Right ventricle myocardium superior (tissue), 1 donor: ENCODE results near the gene ZDHHC20. TPM values are rescaled to one million over a fixed set of nuclear protein-coding genes. Genes with fewer than 3 reads are reported as not detected.
"Not testable (repeated sequence)": the region's sequence is repeated elsewhere in the genome, so short reads cannot be mapped to it uniquely, and the experiment has no call there.

ENCODE experiments used
- ATAC-seq: fragments of 200-7000 bp; cut with Tn5 transposase; one replicate; pipeline ENCODE4 v1.9.1; 2020; ENCODE audit warnings: mild to moderate bottlenecking; ENCODE audit not compliant: poor library complexity
- DNase-seq: peaks from one replicate; pipeline ENCODE4 v3.0.0-alpha.2; 2020
- intact Hi-C: fragments of 100-400 bp; cut with DNase I; formaldehyde crosslinking; loops from one replicate; pipeline ENCODE4 v1.11.2; 2022
- total RNA-seq: library from RNA; stranded (reverse); fragmentation: NEBNext Ultra II Directional; extraction: Animal tissue kit (Norgen Biotek cat#: 25700); gene quantifications from one replicate; pipeline ENCODE4 v1.2.1, GENCODE V29; 2021
- donor health status: DM: no; HTN: yes; CAD: no; lungs with severe emphysema.

ZDHHC20 gene
- total RNA-seq, 1 donor from 2014 or later = 12.6 TPM

- DNase-seq (no peak), ATAC-seq (no peak)
- intact Hi-C loops = no loop called here
Observed at GRCh38 chr13:21446656-21447055, 12.4 kb downstream of the ZDHHC20 start.

GRCh38 chr13:21445759-21446158, 13.3 kb downstream of the ZDHHC20 start:
- intact Hi-C loops = no loop called here
- DNase-seq = no peak

GRCh38 chr13:21443171-21443570, 15.9 kb downstream of the ZDHHC20 start:
- intact Hi-C loops = no loop called here
- no peak for ATAC-seq
- DNase-seq = no peak

More at GRCh38 chr13:21445759-21446158, 13.3 kb downstream of the ZDHHC20 start:
- no peak for ATAC-seq

- ATAC-seq = no peak
- intact Hi-C loops = no loop called here
Observed at GRCh38 chr13:21436582-21436981, 22.5 kb downstream of the ZDHHC20 start.

GRCh38 chr13:21435687-21436151, 23.4 kb downstream of the ZDHHC20 start:
- DNase-seq = peak; percentile 60
- peak; percentile 92 for ATAC-seq
- intact Hi-C loops = no loop called here

More at GRCh38 chr13:21436582-21436981, 22.5 kb downstream of the ZDHHC20 start:
- DNase-seq = no peak

- intact Hi-C loops = no loop called here
- ATAC-seq (no peak), DNase-seq (no peak)
Observed at GRCh38 chr13:21435231-21435630, 23.9 kb downstream of the ZDHHC20 start.

- intact Hi-C loops = no loop called here
- DNase-seq = no peak
- ATAC-seq = peak; percentile 41
Observed at GRCh38 chr13:21434588-21434987, 24.5 kb downstream of the ZDHHC20 start.

- ATAC-seq (no peak), DNase-seq (no peak)
- intact Hi-C loops = no loop called here
Observed at GRCh38 chr13:21429211-21429610, 29.9 kb downstream of the ZDHHC20 start.

- ATAC-seq (no peak), DNase-seq (no peak)
- intact Hi-C loops = no loop called here
Observed at GRCh38 chr13:21427741-21428140, 31.4 kb downstream of the ZDHHC20 start.

GRCh38 chr13:21426238-21426637, 32.9 kb downstream of the ZDHHC20 start:
- intact Hi-C loops = no loop called here
- DNase-seq (no peak), ATAC-seq (no peak)

GRCh38 chr13:21420706-21421105, 38.4 kb downstream of the ZDHHC20 start:
- intact Hi-C loops = no loop called here
- no peak for ATAC-seq
- DNase-seq = no peak

- DNase-seq (no peak), ATAC-seq (no peak)
- intact Hi-C loops = no loop called here
Observed at GRCh38 chr13:21413013-21413412, 46.1 kb downstream of the ZDHHC20 start.

GRCh38 chr13:21410453-21410852, 48.6 kb downstream of the ZDHHC20 start:
- DNase-seq, ATAC-seq, intact Hi-C loops: not testable (repeated sequence)

- intact Hi-C loops = no loop called here
- ATAC-seq (no peak), DNase-seq (no peak)
Observed at GRCh38 chr13:21405309-21405708, 53.8 kb downstream of the ZDHHC20 start.

GRCh38 chr13:21402586-21403307, 56.4 kb downstream of the ZDHHC20 start:
- no peak for DNase-seq
- no peak for ATAC-seq
- intact Hi-C loops = no loop called here

GRCh38 chr13:21399741-21400140, 59.4 kb downstream of the ZDHHC20 start:
- intact Hi-C loops = no loop called here
- DNase-seq (no peak), ATAC-seq (no peak)

GRCh38 chr13:21395953-21396352, 63.1 kb downstream of the ZDHHC20 start:
- intact Hi-C loops = no loop called here
- ATAC-seq = no peak
- no peak for DNase-seq

- ATAC-seq (no peak), DNase-seq (no peak)
- intact Hi-C loops = no loop called here
Observed at GRCh38 chr13:21389124-21389523, 70.0 kb downstream of the ZDHHC20 start.

- DNase-seq = no peak
- ATAC-seq = no peak
- intact Hi-C loops = no loop called here
Observed at GRCh38 chr13:21385710-21386109, 73.4 kb downstream of the ZDHHC20 start.

GRCh38 chr13:21383090-21383489, 76.0 kb downstream of the ZDHHC20 start:
- DNase-seq (no peak), ATAC-seq (no peak)
- intact Hi-C loops = no loop called here
